Brain microvascular endothelial cell (primary cell): ENCODE measurements around the gene MRPL44.

Experiments used
- DNase-seq: peaks from one replicate; pipeline ENCODE4 v3.0.0-alpha.2; 2020
- H3K27ac ChIP-seq: fragments of 250-450 bp; sonication (Bioruptor Pico); 2 replicates; pipeline ENCODE4 v1.5.1; 2020; ENCODE audit warnings: mild to moderate bottlenecking, moderate library complexity
- H3K27me3 ChIP-seq: fragments of 250-450 bp; sonication (Bioruptor Pico); replicated peaks from 2 replicates; pipeline ENCODE4 v1.5.1; 2020; ENCODE audit warnings: mild to moderate bottlenecking
- H3K36me3 ChIP-seq: fragments of 250-450 bp; sonication (Bioruptor Pico); replicated peaks from 2 replicates; pipeline ENCODE4 v1.5.1; 2020; ENCODE audit warnings: mild to moderate bottlenecking
- H3K4me3 ChIP-seq: 2 replicates; pipeline ENCODE4 v1.5.1; 2011; ENCODE audit warnings: low read depth, mild to moderate bottlenecking, control low read depth, low read length, moderate library complexity
- CTCF ChIP-seq: IDR thresholded peaks from 2 replicates; pipeline ENCODE4 v1.5.1; 2011; ENCODE audit warnings: low read depth, mild to moderate bottlenecking, moderate library complexity, low read length, control low read depth, inconsistent platforms; ENCODE audit errors: missing control alignments
- in situ Hi-C: cut with HindIII; loops from 2 replicates; pipeline ENCODE4 v1.10.0; 2017; ENCODE audit warnings: low sequenced_read_pairs, low pct_ligation_motif_present

The MRPL44 gene

DNA sequence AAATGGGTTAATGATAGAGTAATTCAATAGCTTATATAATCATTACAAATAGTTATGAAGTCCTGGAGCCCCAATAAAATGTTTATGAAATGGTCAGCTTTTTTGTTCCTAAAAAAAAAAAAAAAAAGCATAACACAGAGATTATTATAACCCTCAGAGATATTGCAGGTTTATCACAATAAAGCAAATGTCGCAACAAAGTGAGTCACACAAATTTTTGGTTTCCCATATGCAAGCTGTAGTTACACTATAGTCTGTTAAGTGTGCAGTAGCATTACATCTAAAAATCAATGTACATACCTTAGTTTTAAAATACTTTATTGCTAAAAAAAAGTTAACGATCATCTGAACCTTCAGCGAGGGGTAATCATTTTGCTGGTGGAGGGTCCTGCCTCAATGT is 32.2 kb upstream of the MRPL44 start:
- no peak for DNase-seq
- TF ChIP-seq CTCF: no peak
- Histone ChIP-seq H3K4me3 (no peak overlapping the region), H3K27me3 (no peaks in the 10 kb centered on the region), H3K27ac (no peak overlapping the region), H3K36me3 (no peaks in the 10 kb centered on the region)
- in situ Hi-C loops: no loop called here

- no peak for DNase-seq
- TF ChIP-seq CTCF: no peak
- Histone ChIP-seq H3K27ac (no peak overlapping the region), H3K4me3 (no peak overlapping the region), H3K36me3 (no peaks in the 10 kb centered on the region), H3K27me3 (no peaks in the 10 kb centered on the region)
- in situ Hi-C loops: no loop called here
Measured at GRCh38 chr2:223928113-223929006, 28.9 kb upstream of the MRPL44 start.

- DNase-seq: no peak
- no peak for TF ChIP-seq CTCF
- in situ Hi-C loops: no loop called here
Measured at GRCh38 chr2:223929571-223930102, 27.6 kb upstream of the MRPL44 start.

GRCh38 chr2:223930103-223930976 is 26.9 kb upstream of the MRPL44 start:
- in situ Hi-C loops: no loop called here
- no peak for TF ChIP-seq CTCF
- peak; percentile 80 for DNase-seq
- Histone ChIP-seq H3K36me3 (no peaks in the 10 kb centered on the region), H3K4me3 (no peak overlapping the region), H3K27ac (peak overlapping the region; percentile 24), H3K27me3 (no peaks in the 10 kb centered on the region)

More at GRCh38 chr2:223929571-223930102, 27.6 kb upstream of the MRPL44 start:
- Histone ChIP-seq H3K4me3 (no peak overlapping the region), H3K27me3 (no peaks in the 10 kb centered on the region), H3K27ac (no peak overlapping the region), H3K36me3 (no peaks in the 10 kb centered on the region)

DNA sequence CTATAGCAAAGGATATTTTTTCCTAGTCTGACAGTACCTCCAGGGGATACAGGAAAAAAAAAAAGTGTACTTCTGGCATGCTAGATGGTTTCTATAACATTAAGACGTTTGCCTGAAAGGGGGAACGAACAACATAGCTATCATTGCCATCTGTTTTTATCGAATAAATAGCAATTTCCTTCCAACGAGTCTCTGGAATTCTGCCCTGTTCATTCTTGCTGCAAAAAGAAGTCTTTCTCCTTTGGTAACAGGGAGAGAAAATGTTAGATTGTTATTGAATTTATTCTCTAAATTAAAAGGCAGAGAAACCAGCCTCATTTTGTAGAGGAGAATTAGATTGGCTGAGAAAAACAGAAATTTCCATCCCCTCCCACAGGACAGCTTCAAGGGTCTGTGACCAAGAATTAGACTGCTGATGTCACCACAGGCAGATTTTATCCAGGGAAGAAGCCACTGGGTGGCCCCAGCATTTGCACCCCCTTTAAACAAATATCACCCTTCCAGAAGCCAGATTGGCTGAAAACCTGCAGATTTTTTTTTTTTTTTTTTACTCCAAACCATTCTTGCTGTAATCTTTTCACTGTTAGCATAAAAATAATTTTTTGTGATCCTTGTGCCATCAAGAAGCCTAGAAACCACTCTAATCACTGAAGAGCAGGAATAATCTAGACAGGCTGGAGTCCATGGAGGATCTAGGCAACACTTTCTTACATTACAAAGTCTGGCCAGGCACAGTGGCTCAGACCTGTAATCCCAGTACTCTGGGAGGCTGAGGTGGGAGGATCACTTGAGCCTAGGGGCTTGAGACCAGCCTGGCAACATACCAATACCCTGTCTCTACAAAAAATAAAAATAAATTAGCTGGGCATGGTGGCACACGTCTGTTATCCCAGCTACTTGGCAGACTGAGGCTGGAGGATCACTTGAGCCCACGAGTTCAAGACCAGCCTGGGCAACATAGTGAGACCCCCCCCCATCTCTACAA is 24.2 kb upstream of the MRPL44 start:
- H3K27ac ChIP-seq: no peak overlapping the region
- no peak for TF ChIP-seq CTCF
- no peaks in the 10 kb centered on the region for H3K27me3 ChIP-seq
- no peak overlapping the region for H3K4me3 ChIP-seq
- in situ Hi-C loops: no loop called here
- H3K36me3 ChIP-seq: no peaks in the 10 kb centered on the region
- no peak for DNase-seq
